Astrocyte of the cerebellum (primary cell): ENCODE measurements around the gene OR2A42.
"Not testable (repeated sequence)": the region's sequence is repeated elsewhere in the genome, so short reads cannot be mapped to it uniquely, and the experiment has no call there.

ENCODE experiments used
- DNase-seq: peaks from one replicate; pipeline ENCODE4 v3.0.0-alpha.2; 2011; ENCODE audit warnings: low read depth
- H3K4me3 ChIP-seq: 2 replicates; pipeline ENCODE4 v1.5.1; 2011; ENCODE audit warnings: mild to moderate bottlenecking, low read depth, low read length, moderate library complexity
- in situ Hi-C: cut with HindIII; loops from 2 replicates; pipeline ENCODE4 v1.10.0; 2017; ENCODE audit warnings: low sequenced_read_pairs

Gene OR2A42

DNA sequence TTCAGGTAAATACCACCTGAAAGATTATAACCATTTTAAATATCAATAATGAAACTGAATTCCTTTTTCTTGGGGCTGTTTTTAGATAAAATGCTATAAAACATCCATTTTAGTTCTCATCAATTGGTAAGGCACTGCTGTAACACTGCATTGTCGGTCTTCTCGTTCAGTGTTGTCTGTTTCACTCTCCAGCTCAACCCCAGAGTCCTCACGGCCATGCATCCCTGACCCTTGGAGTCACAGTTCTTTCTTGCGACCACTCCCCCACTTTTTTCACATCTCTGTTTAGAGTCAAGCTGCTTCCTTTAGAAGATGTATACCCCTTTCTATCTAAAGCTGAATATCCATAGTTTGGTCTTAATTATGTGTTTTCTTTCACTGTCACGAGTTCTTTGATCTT, 7.6 kb upstream of the OR2A42 start:
- DNase-seq, in situ Hi-C loops, H3K4me3 ChIP-seq: not testable (repeated sequence)

GRCh38 chr7:144245372-144245771, 6.0 kb upstream of the OR2A42 start:
- DNase-seq, H3K4me3 ChIP-seq, in situ Hi-C loops: not testable (repeated sequence)

DNA sequence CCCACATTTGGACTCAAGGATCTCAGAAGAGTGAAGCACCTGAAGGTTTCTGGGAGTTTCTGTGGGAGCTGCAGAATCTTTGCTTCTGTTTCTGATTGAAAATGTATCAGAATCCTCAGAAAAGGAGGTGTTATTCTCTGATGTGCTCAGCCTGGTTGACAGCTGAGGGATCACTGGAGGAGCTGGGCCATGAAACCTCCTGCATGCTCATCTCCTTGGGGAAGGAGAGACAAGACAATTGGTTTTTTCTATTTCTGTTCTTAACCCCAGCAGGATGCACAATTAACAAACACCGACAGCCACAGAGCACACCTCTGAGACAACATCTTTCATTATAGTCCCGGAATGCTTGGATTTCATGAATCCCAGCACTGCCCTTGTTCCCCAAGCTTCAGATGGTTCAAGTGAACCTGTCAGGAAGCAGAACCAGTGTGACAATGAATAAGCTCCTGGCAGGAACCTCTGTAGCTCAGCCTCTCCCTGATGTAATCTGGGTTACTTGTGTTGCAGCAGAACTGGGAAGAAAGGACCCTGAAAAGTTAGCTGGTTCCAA, 799 bp downstream of the OR2A42 start:
- H3K4me3 ChIP-seq, DNase-seq, in situ Hi-C loops: not testable (repeated sequence)

- in situ Hi-C loops, H3K4me3 ChIP-seq, DNase-seq: not testable (repeated sequence)
Measured at GRCh38 chr7:144233039-144233438, 6.4 kb downstream of the OR2A42 start.

DNA sequence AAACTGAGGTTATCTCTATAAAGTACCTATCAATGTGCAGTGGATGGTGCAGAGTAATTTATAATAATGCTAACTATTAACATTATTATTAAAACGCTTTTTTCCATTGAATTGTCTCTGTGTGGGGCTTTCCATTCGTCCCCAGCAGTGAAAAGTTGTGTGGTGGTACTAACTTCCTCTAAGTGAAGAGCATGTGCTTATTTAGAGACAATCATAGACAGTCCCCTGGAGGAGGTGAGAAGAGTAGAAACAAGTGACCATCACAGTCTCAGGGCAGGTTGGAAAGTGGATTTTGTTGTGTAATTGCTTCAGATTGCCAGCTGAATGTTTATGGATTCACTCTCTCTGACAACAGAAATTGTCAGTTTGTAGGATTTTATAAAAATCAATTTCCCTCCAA, 8.4 kb downstream of the OR2A42 start:
- H3K4me3 ChIP-seq, in situ Hi-C loops, DNase-seq: not testable (repeated sequence)

- H3K4me3 ChIP-seq, in situ Hi-C loops, DNase-seq: not testable (repeated sequence)
Measured at GRCh38 chr7:144228810-144229209, 10.6 kb downstream of the OR2A42 start.

- H3K4me3 ChIP-seq, in situ Hi-C loops, DNase-seq: not testable (repeated sequence)
Measured at GRCh38 chr7:144226866-144227265, 12.5 kb downstream of the OR2A42 start.

GRCh38 chr7:144223675-144224074, 15.7 kb downstream of the OR2A42 start:
- DNase-seq, H3K4me3 ChIP-seq, in situ Hi-C loops: not testable (repeated sequence)

DNA sequence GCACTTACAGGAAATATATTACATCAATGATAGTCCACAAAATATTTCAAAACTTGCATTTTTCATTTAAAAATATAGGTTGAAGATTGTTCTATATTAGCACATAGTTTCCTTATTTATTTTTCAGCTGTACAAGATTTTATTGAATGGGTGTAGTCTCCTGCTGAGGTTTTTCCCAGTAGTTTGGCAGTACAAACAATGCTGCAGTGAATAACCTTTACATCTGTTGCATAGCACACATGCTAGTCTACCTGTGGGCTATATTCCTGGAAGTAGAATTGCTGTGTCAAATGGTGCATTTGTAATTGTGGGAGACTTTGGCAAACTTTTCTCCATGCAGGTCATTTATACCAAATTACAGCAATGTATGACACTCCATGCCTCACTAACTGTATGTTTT, 18.9 kb downstream of the OR2A42 start:
- H3K4me3 ChIP-seq, DNase-seq, in situ Hi-C loops: not testable (repeated sequence)

DNA sequence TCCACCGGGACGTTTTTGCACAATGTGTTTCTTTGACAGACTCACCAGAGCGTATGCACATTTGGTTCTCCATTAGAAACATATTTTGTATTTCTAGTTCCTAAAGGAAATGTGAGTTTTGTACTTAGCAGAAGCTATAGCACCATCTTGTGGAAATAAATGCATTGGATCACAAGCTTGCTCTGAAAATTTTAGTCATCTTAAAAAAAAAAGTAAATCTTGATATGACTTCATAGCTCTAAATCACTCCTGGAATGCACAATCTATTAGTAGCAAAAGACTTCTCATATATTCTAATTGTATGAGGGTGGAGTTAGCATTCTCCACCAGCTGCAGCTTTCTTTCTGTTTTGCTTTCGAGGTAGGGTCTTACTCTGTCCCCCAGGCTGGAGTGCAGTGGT, 20.3 kb downstream of the OR2A42 start:
- in situ Hi-C loops, DNase-seq, H3K4me3 ChIP-seq: not testable (repeated sequence)

- H3K4me3 ChIP-seq, DNase-seq, in situ Hi-C loops: not testable (repeated sequence)
Measured at GRCh38 chr7:144218581-144218980, 20.8 kb downstream of the OR2A42 start.

DNA sequence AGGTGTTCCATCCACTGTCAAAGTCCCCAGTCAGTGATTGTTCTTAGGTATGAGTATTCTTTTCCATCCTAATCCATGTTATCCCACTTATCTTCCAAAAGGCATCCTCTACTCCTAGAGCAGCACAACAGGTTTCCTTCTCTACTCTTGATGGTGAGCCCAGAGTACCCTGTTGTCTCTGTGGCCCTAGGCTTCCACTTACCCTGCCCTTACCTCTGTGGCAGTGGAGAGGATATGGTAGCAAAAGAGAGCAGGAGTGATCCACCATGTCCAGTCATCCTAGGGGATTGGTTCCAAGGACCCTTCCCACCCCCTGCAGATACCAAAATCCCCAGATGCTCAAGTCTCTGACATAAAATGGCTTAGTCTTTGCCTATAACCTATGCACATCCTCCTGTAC, 22.2 kb downstream of the OR2A42 start:
- H3K4me3 ChIP-seq, DNase-seq, in situ Hi-C loops: not testable (repeated sequence)

GRCh38 chr7:144205306-144205705, 34.1 kb downstream of the OR2A42 start:
- H3K4me3 ChIP-seq, in situ Hi-C loops, DNase-seq: not testable (repeated sequence)

DNA sequence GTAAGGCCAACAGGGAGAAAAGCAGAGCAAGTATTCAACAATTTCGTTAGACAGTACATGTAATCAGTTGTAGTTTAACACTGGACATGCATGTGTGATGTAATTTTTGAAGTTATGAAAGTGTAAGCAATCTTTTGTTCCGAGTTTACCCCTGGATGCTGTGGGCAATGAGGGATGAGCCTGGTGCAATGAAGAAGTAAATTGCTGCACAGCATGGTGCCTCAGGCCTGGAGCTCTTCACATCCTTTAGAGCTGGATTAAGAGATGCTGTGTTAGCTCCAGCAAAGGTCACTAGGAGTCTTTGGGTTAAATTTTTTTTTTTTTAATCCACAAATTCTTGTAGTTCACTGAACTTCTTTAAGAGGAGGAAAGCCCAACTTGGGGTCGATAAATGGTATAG, 36.3 kb downstream of the OR2A42 start:
- H3K4me3 ChIP-seq, DNase-seq, in situ Hi-C loops: not testable (repeated sequence)

DNA sequence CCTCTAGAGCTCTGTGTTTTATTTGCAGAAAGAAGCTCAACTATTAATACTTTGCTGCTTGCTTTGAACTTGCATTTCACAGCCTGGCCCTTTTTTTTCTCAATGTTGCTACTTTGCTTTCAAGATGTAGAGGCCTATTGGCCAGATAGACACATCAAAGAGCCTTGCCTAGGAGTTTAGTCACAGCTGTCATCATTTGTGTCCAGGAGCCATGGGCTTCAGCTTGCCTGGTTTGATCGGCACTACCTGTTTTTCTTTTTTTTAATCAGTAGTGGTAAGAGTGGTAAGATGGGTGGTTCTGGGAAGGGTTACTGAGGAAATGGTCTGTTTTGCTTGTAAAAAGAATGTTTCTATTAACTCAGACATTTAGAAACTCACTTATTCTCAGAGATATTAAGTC, 37.4 kb downstream of the OR2A42 start:
- H3K4me3 ChIP-seq, in situ Hi-C loops, DNase-seq: not testable (repeated sequence)

- DNase-seq, in situ Hi-C loops, H3K4me3 ChIP-seq: not testable (repeated sequence)
Measured at GRCh38 chr7:144198934-144199333, 40.5 kb downstream of the OR2A42 start.

DNA sequence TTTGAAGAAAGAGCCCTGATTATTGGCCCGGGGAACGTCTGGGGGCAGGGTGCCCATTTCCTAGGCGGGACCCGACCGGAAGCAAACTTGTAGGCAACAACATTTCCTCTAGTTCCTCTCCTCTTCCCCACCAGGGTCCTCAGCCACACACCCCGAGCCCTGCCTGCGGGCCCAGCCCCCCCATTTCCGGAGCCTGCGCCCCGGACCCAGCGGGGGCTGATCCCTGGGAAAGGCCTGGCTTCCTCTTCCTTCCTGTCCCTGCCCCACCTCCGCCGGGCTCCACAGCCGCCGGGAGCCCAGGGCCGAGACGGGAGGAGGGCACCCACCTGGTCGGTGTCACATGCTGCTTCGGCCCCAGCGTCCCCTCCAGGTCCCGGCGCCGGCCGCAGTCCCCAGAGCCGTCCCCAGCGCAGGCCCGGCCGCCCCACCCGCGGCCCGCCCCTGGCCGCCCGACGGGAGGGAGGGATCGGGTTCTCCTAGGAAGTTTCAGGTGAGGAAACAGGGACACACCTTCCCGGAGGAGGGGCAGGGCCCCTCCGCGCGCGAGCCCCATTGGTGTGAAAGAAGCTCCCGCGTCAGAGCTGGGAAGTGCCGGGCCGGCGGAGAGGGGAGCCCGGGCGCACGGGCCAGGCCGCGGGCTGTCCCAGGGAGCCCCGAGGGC, 44.1 kb downstream of the OR2A42 start, which contains the start of gene ARHGEF35:
Gene ARHGEF35, minus strand, starts transcription at position 622 of the 661 bp plus-strand sequence. CDS start 7,450 bp downstream, outside the sequence.
- in situ Hi-C loops, DNase-seq, H3K4me3 ChIP-seq: not testable (repeated sequence)

GRCh38 chr7:144194453-144194852, 45.0 kb downstream of the OR2A42 start:
- in situ Hi-C loops, H3K4me3 ChIP-seq, DNase-seq: not testable (repeated sequence)
